Type B pancreatic cell (in vitro differentiated cells): ENCODE results near the gene SRSF8. TPM values are rescaled to one million over a fixed set of nuclear protein-coding genes. Genes with fewer than 3 reads are reported as not detected.

Experiments
- DNase-seq: peaks from one replicate; pipeline ENCODE4 v3.0.0; 2021; ENCODE audit warnings: mixed read lengths; ENCODE audit not compliant: unreplicated experiment; ENCODE audit errors: extremely low spot score
- H3K27ac Mint-ChIP-seq: 2 replicates; pipeline ENCODE4 v1.8.0; 2021; ENCODE audit warnings: mild to moderate bottlenecking, mixed read lengths
- H3K27me3 Mint-ChIP-seq: 2 replicates; pipeline ENCODE4 v1.8.0; 2021; ENCODE audit warnings: mixed read lengths
- H3K36me3 Mint-ChIP-seq: 2 replicates; pipeline ENCODE4 v1.8.0; 2021; ENCODE audit warnings: mixed read lengths
- H3K4me1 Mint-ChIP-seq: one replicate; pipeline ENCODE4 v1.8.0; 2021; ENCODE audit warnings: mixed read lengths; ENCODE audit not compliant: unreplicated experiment
- H3K4me3 Mint-ChIP-seq: 2 replicates; pipeline ENCODE4 v1.8.0; 2021; ENCODE audit warnings: mild to moderate bottlenecking, mixed read lengths
- H3K9me3 Mint-ChIP-seq: 2 replicates; pipeline ENCODE4 v1.8.0; 2021; ENCODE audit warnings: mixed read lengths
- CTCF ChIP-seq: fragments of 200-600 bp; sonication (generic); conservative IDR thresholded peaks from 2 replicates; pipeline ENCODE4 v1.5.0; 2021; ENCODE audit warnings: antibody characterized with exemption, mild to moderate bottlenecking
- total RNA-seq: library from RNA; stranded (reverse); gene quantifications from 2 replicates; pipeline ENCODE4 v1.2.1, GENCODE V29; 2021; ENCODE audit warnings: low replicate concordance

Gene SRSF8
- total RNA-seq, 1 donor from 2014 or later, result 43.7 TPM

DNA sequence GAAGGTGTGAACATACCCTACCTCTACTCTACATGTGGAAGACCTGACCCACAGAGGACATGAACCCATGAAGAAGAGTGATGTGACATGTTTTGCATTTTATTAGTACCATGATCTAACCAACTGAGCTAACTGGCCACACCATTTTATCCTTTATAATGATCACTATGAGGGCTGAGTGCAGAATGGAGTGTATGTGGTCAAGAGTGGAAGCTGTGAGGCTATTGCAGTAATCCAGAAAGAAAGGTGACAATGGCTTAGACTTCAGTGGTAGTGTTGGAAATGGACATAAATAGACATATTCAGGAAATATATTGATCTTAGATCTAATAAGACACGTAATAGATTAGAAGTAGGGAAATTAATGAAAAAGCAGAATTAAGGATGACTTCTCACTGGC, 3.8 kb downstream of the SRSF8 start:
- no peaks in the 10 kb centered on the region for H3K27me3 Mint-ChIP-seq
- no peak for TF ChIP-seq CTCF
- peaks cover 15% of the 10 kb centered on the region for H3K4me1 Mint-ChIP-seq
- H3K9me3 Mint-ChIP-seq, result no peaks in the 10 kb centered on the region
- peaks cover 14% of the 10 kb centered on the region for H3K36me3 Mint-ChIP-seq
- H3K4me3 Mint-ChIP-seq, result peak overlapping the region; percentile 10
- peak overlapping the region; percentile 15 for H3K27ac Mint-ChIP-seq
- DNase-seq, result no peak

DNA sequence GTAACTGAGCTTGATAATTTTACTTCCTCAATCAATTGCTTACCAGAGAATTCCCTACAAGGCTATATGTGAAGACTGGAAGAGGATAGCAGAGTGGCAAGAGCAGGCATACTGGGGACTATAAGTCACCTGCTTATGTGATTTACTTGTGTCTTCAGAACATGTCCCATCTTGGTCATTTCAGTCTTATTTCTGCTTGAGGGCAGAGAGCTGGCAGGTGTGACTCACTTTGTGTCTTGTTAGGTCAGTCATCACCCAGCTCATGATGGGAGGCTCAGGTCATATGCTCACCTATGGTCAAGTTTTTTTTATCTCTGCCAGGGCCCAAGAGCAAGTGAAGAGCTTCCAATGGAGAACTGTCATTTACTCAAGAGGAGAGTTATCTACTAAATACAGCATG, 6.2 kb downstream of the SRSF8 start:
- Mint-ChIP-seq H3K36me3 (peaks cover 14% of the 10 kb centered on the region), H3K4me3 (no peak overlapping the region), H3K4me1 (peaks cover 17% of the 10 kb centered on the region), H3K9me3 (no peaks in the 10 kb centered on the region), H3K27ac (peak overlapping the region; percentile 17), H3K27me3 (no peaks in the 10 kb centered on the region)
- no peak for DNase-seq
- TF ChIP-seq CTCF, result no peak

GRCh38 chr11:95074792-95075563, 8.3 kb downstream of the SRSF8 start:
- H3K27me3 Mint-ChIP-seq, result no peaks in the 10 kb centered on the region
- peaks cover 7% of the 10 kb centered on the region for H3K4me1 Mint-ChIP-seq
- no peak for DNase-seq
- no peak overlapping the region for H3K27ac Mint-ChIP-seq
- H3K9me3 Mint-ChIP-seq, result no peaks in the 10 kb centered on the region
- peaks cover 6% of the 10 kb centered on the region for H3K36me3 Mint-ChIP-seq
- TF ChIP-seq CTCF, result no peak
- H3K4me3 Mint-ChIP-seq, result no peak overlapping the region

DNA sequence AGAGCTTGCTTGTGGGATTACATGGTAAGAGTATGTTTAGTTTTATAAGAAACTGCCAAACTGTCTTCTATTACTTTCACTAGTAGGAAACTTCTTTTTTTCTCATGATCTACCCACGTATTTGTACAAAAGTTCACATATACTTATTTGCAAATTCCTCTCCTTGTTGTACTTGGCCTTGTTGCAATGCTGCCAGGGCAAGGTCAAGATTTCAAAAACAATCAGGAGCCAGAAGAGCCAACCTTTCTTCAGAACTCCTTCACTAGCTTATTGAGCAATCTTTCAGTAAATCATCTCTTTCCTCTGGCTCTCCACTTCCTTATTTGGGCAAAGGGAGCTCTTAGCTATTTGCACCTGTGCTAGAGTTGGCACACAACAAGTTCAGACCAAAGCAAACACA, 9.7 kb downstream of the SRSF8 start:
- TF ChIP-seq CTCF, result no peak
- Mint-ChIP-seq H3K9me3 (no peaks in the 10 kb centered on the region), H3K27me3 (no peaks in the 10 kb centered on the region), H3K27ac (peak overlapping the region; percentile 82), H3K36me3 (no peaks in the 10 kb centered on the region), H3K4me1 (peaks cover 7% of the 10 kb centered on the region), H3K4me3 (peak overlapping the region; percentile 38)
- no peak for DNase-seq

GRCh38 chr11:95076981-95077380, 10.3 kb downstream of the SRSF8 start:
- peak overlapping the region; percentile 82 for H3K27ac Mint-ChIP-seq

More at GRCh38 chr11:95076981-95077380, 10.3 kb downstream of the SRSF8 start:
- no peak overlapping the region for H3K4me3 Mint-ChIP-seq
- DNase-seq, result no peak
- TF ChIP-seq CTCF, result no peak
- H3K27me3 Mint-ChIP-seq, result no peaks in the 10 kb centered on the region
- peaks cover 7% of the 10 kb centered on the region for H3K4me1 Mint-ChIP-seq
- H3K36me3 Mint-ChIP-seq, result no peaks in the 10 kb centered on the region
- H3K9me3 Mint-ChIP-seq, result no peaks in the 10 kb centered on the region
